ENCODE data around the gene MEGF11. TPM values are rescaled to one million over a fixed set of nuclear protein-coding genes. Genes with fewer than 3 reads are reported as not detected.

MEGF11 gene
- total RNA-seq (under 1 TPM in 1 of 5 donors, not detected in 4; 0.20 TPM), total RNA-seq (0 to 0.17 (median 0) reads per million in 29 experiments)
- total RNA-seq (2013) = not detected

- H3K4me3 Mint-ChIP-seq = peak within 1 kb of the TSS; percentile 73 to 83 (median 77)
- H3K27ac Mint-ChIP-seq = peak within 1 kb of the TSS in 1 of 2 donors; percentile 68
These were observed at the start of gene MEGF11 for GRCh38 chr15:66253418-66254088. Gene MEGF11, minus strand, starts transcription at chr15:66253750. Its CDS starts 125,347 bp downstream, at chr15:66128403.

DNA sequence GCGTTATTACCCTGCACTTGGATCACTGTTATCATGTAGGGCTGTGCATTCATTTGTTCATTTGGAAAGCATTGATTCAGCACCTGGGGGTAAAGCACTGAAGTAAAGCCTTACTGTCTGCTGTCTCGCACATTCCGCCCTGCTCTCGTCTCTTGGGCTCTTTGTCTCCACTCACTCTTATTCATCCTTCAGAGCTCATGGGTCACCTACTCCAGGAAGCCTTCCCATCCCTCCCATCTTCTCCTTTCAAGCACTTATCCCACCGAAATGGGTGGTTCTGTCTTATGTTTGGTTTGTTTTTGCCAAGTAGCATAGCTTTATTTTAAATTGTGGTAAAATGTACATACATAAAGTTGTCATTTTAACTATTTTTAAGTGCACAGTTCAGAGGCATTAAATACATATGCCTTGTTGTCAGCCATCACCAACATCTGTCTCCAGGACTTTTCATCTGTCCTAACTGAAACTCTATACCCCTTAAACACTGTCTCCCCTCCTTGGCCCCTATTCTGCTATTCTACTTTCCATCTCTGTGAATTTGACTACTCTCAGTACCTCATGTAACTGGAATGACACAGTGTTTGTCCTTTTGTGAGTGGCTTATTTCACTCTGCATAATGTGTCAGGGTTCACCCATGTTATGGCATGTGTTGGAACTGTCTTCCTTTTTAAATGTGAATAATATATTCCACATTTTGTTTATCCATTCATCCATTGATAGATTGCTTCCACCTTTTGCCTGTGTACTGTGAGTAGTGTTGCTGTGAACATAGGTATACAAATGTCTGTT, 49.1 kb upstream of the MEGF11 start:
- H3K4me1 ChIP-seq (ENCODE audit: control insufficient read depth in 1 of 2, extremely low read depth in 1 of 2, insufficient read depth in 2 of 2, low read length in 2 of 2) = no peaks in the 10 kb centered on the region
- no peaks in the 10 kb centered on the region for H3K27me3 Mint-ChIP-seq
- no peak overlapping the region for H3K27ac ChIP-seq (ENCODE audit: low read length)
- CTCF ChIA-PET = interaction anchor here (0.5 to 0.6 kb wide), 2 partner anchors 1925 to 1945 kb away, joined by 8 to 9 read pairs; no protein-coding TSS in a partner anchor
- H3K27me3 ChIP-seq (replicated peaks in 1 of 2; ENCODE audit: control insufficient read depth in 2 of 2, extremely low read depth in 1 of 2, insufficient read depth in 2 of 2, low read length in 1 of 2) = no peaks in the 10 kb centered on the region
- H3K4me3 Mint-ChIP-seq = no peak overlapping the region
- H3K4me3 ChIP-seq (ENCODE audit: control insufficient read depth in 1 of 2, extremely low read depth in 1 of 2, low read length in 1 of 2) = no peak overlapping the region
- H3K36me3 ChIP-seq (ENCODE audit: control insufficient read depth in 2 of 2, extremely low read depth in 1 of 2, insufficient read depth in 1 of 2, low read length in 1 of 2) = peaks cover 4 to 37% of the 10 kb centered on the region in 2 donors
- H3K9me3 ChIP-seq = no peaks in the 10 kb centered on the region
- no peaks in the 10 kb centered on the region for H3K9me3 Mint-ChIP-seq
- DNase-seq = no peak
- peaks cover 6 to 13% (median 7%) of the 10 kb centered on the region in 3 donors for H3K4me1 Mint-ChIP-seq
- peaks cover 38% of the 10 kb centered on the region for H3K36me3 Mint-ChIP-seq
- POLR2A ChIA-PET = interaction anchor here in 1 of 2 donors (0.8 kb wide), 2 partner anchors 16 to 203 kb away, joined by 3 to 5 read pairs; partner anchors contain the start of gene ZWILCH
- no peak overlapping the region for H3K27ac Mint-ChIP-seq
- no peak for ATAC-seq (replicated peaks in 1 of 4)
- WGBS (ENCODE audit: insufficient coverage) = 100% methylated on average over 1 of the region's 5 CpGs

More at GRCh38 chr15:66253418-66254088, at the start of gene MEGF11:
- ChIA-PET POLR2A (no interaction called here), CTCF (interaction anchor here in 1 of 2 donors (0.6 kb wide), 1 partner anchor 154 kb away, joined by 3 read pairs; no protein-coding TSS in a partner anchor)
- no peaks in the 10 kb centered on the region for H3K9me3 Mint-ChIP-seq
- Histone ChIP-seq H3K4me3 (ENCODE audit: control insufficient read depth in 1 of 2, extremely low read depth in 1 of 2, low read length in 1 of 2) (peak within 1 kb of the TSS; percentile 38 to 85), H3K27ac (ENCODE audit: low read length) (no peak within 1 kb of the TSS), H3K36me3 (ENCODE audit: control insufficient read depth in 2 of 2, extremely low read depth in 1 of 2, insufficient read depth in 1 of 2, low read length in 1 of 2) (no peaks in the 10 kb centered on the region), H3K9me3 (no peaks in the 10 kb centered on the region), H3K4me1 (ENCODE audit: control insufficient read depth in 1 of 2, extremely low read depth in 1 of 2, insufficient read depth in 2 of 2, low read length in 2 of 2) (peaks cover 6 to 34% of the 10 kb centered on the region in 2 experiments), H3K27me3 (replicated peaks in 1 of 2; ENCODE audit: control insufficient read depth in 2 of 2, extremely low read depth in 1 of 2, insufficient read depth in 2 of 2, low read length in 1 of 2) (peaks cover 34 to 53% of the 10 kb centered on the region in 2 experiments)
- ATAC-seq (replicated peaks in 1 of 4) = peak in 1 of 4 experiments; percentile 8
- H3K27me3 Mint-ChIP-seq = peaks cover 41 to 72% of the 10 kb centered on the region in 2 donors
- 1% methylated on average over 63 of the region's 64 CpGs for WGBS (ENCODE audit: insufficient coverage)
- peak in 1 of 35 experiments; percentile 10 for DNase-seq
- peaks cover 10 to 27% (median 20%) of the 10 kb centered on the region in 3 donors for H3K4me1 Mint-ChIP-seq
- no peaks in the 10 kb centered on the region for H3K36me3 Mint-ChIP-seq

GRCh38 chr15:66298803-66299251, 45.3 kb upstream of the MEGF11 start:
- H3K36me3 ChIP-seq (ENCODE audit: control insufficient read depth in 2 of 2, extremely low read depth in 1 of 2, insufficient read depth in 1 of 2, low read length in 1 of 2) = peaks cover 4 to 32% of the 10 kb centered on the region in 2 donors
- Mint-ChIP-seq H3K27me3 (no peaks in the 10 kb centered on the region), H3K27ac (peak overlapping the region in 1 of 2 donors; percentile 7), H3K36me3 (peaks cover 24% of the 10 kb centered on the region), H3K4me1 (peaks cover 24 to 42% (median 37%) of the 10 kb centered on the region in 3 donors), H3K4me3 (no peak overlapping the region), H3K9me3 (no peaks in the 10 kb centered on the region)
- 94% methylated on average over 3 of the region's 4 CpGs for WGBS (ENCODE audit: insufficient coverage)
- no peak overlapping the region for H3K4me3 ChIP-seq (ENCODE audit: control insufficient read depth in 1 of 2, extremely low read depth in 1 of 2, low read length in 1 of 2)
- CTCF ChIA-PET = interaction anchor here in 1 of 2 donors (0.6 kb wide), 1 partner anchor 1315 kb away, joined by 5 read pairs; no protein-coding TSS in a partner anchor
- peaks cover 9 to 14% of the 10 kb centered on the region in 2 experiments for H3K4me1 ChIP-seq (ENCODE audit: control insufficient read depth in 1 of 2, extremely low read depth in 1 of 2, insufficient read depth in 2 of 2, low read length in 2 of 2)
- POLR2A ChIA-PET = no interaction called here
- H3K27me3 ChIP-seq (replicated peaks in 1 of 2; ENCODE audit: control insufficient read depth in 2 of 2, extremely low read depth in 1 of 2, insufficient read depth in 2 of 2, low read length in 1 of 2) = no peaks in the 10 kb centered on the region
- no peak for DNase-seq
- no peak overlapping the region for H3K27ac ChIP-seq (ENCODE audit: low read length)
- no peak for ATAC-seq (replicated peaks in 1 of 4)
- H3K9me3 ChIP-seq = no peaks in the 10 kb centered on the region

DNA sequence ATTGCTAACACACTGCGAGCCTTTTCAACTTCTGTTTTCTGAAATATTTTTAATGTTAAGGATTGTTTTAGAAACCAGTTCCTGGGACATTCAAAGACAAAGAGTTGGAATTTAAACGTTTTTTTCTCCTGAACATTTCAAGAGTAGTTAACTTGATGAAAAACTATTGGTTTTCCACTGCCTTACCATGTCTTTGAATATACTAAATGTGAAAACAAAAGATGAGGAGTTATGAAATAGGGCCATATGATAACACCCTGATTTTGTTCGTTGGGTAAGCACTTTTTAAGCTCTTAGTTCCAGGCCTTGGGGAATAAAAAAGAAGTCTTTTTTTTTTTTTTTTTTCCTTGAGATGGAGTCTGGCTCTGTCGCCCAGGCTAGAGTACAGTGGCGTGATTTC, 42.6 kb upstream of the MEGF11 start:
- H3K9me3 Mint-ChIP-seq = no peaks in the 10 kb centered on the region
- DNase-seq (no peak), ATAC-seq (replicated peaks in 1 of 4) (no peak)
- ChIA-PET CTCF (interaction anchor here in 1 of 2 donors (0.7 kb wide), 1 partner anchor 746 kb away, joined by 4 read pairs; no protein-coding TSS in a partner anchor), POLR2A (interaction anchor here (0.6 kb wide), 2 partner anchors 686 to 792 kb away, joined by 3 to 5 read pairs; no protein-coding TSS in a partner anchor)
- H3K27ac Mint-ChIP-seq = peak overlapping the region in 1 of 2 donors; percentile 8
- no peak overlapping the region for H3K27ac ChIP-seq (ENCODE audit: low read length)
- 60% methylated on average over 1 of the region's 5 CpGs for WGBS (ENCODE audit: insufficient coverage)
- H3K27me3 Mint-ChIP-seq = no peaks in the 10 kb centered on the region
- H3K27me3 ChIP-seq (replicated peaks in 1 of 2; ENCODE audit: control insufficient read depth in 2 of 2, extremely low read depth in 1 of 2, insufficient read depth in 2 of 2, low read length in 1 of 2) = no peaks in the 10 kb centered on the region
- no peak overlapping the region for H3K4me3 Mint-ChIP-seq
- H3K36me3 Mint-ChIP-seq = peaks cover 14% of the 10 kb centered on the region
- H3K4me3 ChIP-seq (ENCODE audit: control insufficient read depth in 1 of 2, extremely low read depth in 1 of 2, low read length in 1 of 2) = no peak overlapping the region
- no peaks in the 10 kb centered on the region for H3K9me3 ChIP-seq
- H3K4me1 Mint-ChIP-seq = peaks cover 31 to 49% (median 43%) of the 10 kb centered on the region in 3 donors
- peaks cover 18 to 27% of the 10 kb centered on the region in 2 experiments for H3K4me1 ChIP-seq (ENCODE audit: control insufficient read depth in 1 of 2, extremely low read depth in 1 of 2, insufficient read depth in 2 of 2, low read length in 2 of 2)
- peaks cover 4 to 25% of the 10 kb centered on the region in 2 donors for H3K36me3 ChIP-seq (ENCODE audit: control insufficient read depth in 2 of 2, extremely low read depth in 1 of 2, insufficient read depth in 1 of 2, low read length in 1 of 2)

GRCh38 chr15:66294932-66295235, 41.3 kb upstream of the MEGF11 start:
- H3K27ac Mint-ChIP-seq = peak overlapping the region; percentile 92 to 96
- CTCF ChIA-PET = interaction anchor here in 1 of 2 donors (0.5 to 1.0 kb wide), 2 partner anchors 204 to 1413 kb away, joined by 3 to 6 read pairs; no protein-coding TSS in a partner anchor
- no peak for ATAC-seq (replicated peaks in 1 of 4)
- peak overlapping the region; percentile 82 to 91 (median 88) for H3K4me3 Mint-ChIP-seq
- no peaks in the 10 kb centered on the region for H3K27me3 ChIP-seq (replicated peaks in 1 of 2; ENCODE audit: control insufficient read depth in 2 of 2, extremely low read depth in 1 of 2, insufficient read depth in 2 of 2, low read length in 1 of 2)
- H3K4me1 ChIP-seq (ENCODE audit: control insufficient read depth in 1 of 2, extremely low read depth in 1 of 2, insufficient read depth in 2 of 2, low read length in 2 of 2) = peaks cover 18 to 33% of the 10 kb centered on the region in 2 experiments
- H3K36me3 ChIP-seq (ENCODE audit: control insufficient read depth in 2 of 2, extremely low read depth in 1 of 2, insufficient read depth in 1 of 2, low read length in 1 of 2) = peaks cover 4 to 16% of the 10 kb centered on the region in 2 donors
- peaks cover 37 to 53% (median 53%) of the 10 kb centered on the region in 3 donors for H3K4me1 Mint-ChIP-seq
- peaks cover 8% of the 10 kb centered on the region for H3K36me3 Mint-ChIP-seq
- H3K27me3 Mint-ChIP-seq = no peaks in the 10 kb centered on the region
- no peak overlapping the region for H3K27ac ChIP-seq (ENCODE audit: low read length)
- H3K4me3 ChIP-seq (ENCODE audit: control insufficient read depth in 1 of 2, extremely low read depth in 1 of 2, low read length in 1 of 2) = peak overlapping the region in 1 of 2 donors; percentile 85
- no peaks in the 10 kb centered on the region for H3K9me3 Mint-ChIP-seq
- H3K9me3 ChIP-seq = no peaks in the 10 kb centered on the region
- POLR2A ChIA-PET = no interaction called here
- DNase-seq = peak in 1 of 35 experiments; percentile 6
- 60% methylated on average over 1 of the region's 3 CpGs for WGBS (ENCODE audit: insufficient coverage)

Measured in T-cell (primary cell).